ENCODE data around the gene KRT6C.
"Not testable (repeated sequence)": the region's sequence is repeated elsewhere in the genome, so short reads cannot be mapped to it uniquely, and the experiment has no call there.

KRT6C gene

DNA sequence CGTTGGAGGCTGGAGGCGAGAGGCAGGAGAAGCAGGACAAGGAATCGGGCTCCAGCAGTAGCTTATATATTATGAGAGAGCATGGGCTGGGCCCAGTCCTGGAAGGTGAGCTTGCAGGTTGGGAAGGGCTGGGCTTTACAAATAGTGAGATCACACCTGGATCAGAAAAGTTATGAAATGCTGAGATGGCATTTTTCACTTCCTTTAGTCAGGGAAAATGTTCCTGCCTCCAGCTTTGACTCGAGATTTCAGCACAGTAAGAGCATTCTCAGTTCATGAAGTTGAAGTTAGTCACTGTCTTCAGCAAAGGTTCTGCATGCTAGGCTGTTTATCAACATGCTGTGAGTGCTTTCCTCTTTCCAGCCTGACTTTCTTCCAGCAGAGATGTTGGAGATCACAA lies at the start of gene KRT6C:
KRT6C (minus strand) TSS at position 38 of the 400 bp plus-strand sequence. CDS start 68 bp downstream, outside the sequence.
- no peak for DNase-seq

DNA sequence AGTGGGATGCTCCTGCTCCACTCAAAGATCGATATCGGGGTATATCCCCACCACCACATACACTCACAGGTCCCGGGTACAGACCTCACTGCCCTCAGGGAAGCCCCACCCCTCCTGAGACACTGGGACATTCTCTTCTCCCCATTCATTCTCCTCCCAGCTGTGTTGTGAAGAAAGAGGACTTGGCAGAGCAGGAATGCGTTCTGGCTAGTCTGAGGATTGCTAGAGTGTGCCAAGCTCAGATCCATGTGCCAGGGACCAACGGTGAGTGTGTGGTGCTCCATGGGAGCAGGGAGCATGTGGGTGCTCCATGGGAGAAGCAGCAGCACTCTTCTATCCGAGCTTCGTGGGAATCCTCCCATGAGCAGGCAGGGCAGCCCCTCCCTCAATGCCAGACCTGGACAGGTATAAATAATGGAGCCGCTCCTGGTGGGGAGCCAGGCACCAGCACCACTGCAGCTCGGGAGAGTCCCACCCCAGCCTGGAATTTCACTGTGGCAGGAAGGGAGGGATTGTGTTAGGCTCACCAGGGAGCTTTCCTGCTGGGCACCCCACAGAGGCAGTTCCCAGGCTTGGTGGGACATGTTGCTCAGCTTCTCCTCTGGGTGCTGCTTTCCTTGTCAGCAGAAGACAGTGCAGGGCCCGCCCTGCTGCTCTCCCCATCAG lies 48.9 kb upstream of the KRT6C start:
- no peak for DNase-seq

DNA sequence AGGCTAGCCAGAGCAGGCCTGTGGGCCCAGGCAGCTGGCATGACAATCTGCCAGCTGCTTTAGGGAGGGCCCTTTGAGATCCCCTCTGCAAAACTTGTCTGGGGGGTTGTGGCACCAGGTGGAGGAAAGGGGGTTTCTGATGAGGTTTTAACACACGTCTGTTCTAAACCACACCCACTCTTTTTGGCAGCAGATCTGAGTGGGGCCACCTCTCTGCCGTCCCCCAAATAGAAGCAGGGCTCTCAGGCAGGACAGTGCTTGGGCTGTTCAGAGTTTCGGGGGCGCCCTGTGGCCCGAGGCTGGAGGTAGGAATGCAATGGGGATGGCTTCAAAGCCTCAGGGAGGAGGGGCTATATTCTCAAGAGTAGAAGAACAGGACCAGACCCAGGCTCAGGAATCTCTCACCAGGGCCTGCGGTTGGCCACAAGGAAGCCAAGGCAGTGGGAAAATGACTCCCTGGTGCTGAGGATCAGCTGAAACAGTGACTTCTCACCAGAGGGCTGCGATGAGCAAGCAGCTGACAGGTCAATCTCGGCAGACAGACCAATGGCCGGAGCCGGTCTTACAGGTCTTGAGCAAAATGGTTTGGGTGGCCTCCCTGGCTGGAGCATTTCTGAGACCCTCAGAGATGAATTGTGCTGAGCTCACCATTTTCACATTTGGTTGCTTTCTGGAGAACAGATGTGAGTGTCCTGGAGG lies 48.1 kb upstream of the KRT6C start:
- no peak for DNase-seq

DNA sequence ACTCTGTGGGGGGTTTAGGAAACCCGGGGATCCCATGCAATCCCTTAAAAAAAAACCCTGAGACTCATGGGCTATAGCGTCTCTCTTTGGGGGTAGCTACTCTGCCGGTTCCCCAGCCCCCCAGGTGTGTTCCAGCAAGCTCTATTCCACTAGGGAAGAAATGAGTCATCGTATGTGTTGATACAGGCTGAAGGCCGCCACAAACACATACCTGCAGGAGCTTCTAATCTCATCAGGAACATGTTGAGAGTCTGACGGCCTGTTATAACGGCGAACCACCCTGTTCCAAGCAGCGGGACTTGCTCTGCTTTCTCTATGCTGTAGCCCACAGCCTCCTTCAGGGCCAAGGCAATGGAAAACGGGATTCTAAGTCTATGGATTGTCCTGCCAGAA lies 47.6 kb upstream of the KRT6C start:
- no peak for DNase-seq

DNA sequence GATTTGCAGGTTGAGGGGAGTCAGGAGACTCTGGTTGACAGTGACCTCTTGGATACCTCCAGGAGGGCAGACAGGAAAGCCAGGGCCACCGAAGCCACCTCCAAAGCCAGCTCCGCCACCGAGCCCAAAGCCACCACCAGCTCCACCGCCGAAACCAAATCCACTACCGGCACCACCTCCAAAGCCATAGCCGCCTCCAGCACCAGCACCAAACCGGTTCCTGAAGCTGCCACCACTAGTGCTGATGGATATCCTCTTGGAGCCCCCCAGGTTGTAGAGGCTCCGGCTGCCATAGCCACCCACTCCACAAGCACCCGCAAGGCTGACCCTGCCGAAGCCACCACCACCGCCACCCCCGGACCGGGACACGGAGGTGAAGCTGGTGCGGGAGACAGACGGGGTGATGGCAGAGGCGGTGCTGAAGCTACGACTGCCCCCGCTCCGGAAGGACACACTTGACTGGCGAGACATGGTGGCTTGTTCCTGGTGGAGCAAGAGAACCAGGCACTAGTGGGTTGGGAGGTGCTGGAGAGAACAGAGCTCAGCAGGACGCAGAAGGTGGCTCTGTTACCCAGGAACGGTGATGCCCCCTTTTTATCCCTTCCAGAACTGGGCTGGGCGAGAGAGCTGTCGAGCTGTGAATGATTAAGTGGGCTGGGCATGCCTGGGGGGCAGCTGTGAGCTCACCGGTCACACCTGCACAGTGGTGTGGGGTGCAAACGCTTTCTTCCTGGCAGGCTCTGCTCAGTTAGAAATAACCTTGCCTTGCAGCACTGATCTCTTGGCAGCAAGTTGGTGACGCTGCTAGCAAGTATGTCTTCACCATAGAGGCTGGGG lies 46.4 kb upstream of the KRT6C start, which contains the start of gene KRT5:
KRT5 (minus strand) TSS at position 569 of the 837 bp plus-strand sequence; CDS start at position 471, 98 bp downstream.
- DNase-seq: no peak

DNA sequence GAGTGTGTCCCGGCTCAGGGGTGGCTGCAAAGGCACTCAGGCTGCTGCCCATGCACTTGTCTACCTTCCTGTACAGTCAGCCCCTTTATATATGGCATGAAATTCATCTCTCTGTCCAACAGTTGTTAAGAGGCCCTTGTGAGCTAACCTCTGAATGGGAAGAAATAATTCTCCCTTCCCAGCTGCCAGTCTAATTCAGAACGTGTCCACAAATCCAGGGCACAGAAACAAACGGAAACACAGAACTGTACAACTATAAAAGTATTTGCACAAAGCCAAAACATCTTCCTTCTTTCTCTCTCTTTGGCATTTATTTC lies 45.7 kb upstream of the KRT6C start:
- no peak for DNase-seq

DNA sequence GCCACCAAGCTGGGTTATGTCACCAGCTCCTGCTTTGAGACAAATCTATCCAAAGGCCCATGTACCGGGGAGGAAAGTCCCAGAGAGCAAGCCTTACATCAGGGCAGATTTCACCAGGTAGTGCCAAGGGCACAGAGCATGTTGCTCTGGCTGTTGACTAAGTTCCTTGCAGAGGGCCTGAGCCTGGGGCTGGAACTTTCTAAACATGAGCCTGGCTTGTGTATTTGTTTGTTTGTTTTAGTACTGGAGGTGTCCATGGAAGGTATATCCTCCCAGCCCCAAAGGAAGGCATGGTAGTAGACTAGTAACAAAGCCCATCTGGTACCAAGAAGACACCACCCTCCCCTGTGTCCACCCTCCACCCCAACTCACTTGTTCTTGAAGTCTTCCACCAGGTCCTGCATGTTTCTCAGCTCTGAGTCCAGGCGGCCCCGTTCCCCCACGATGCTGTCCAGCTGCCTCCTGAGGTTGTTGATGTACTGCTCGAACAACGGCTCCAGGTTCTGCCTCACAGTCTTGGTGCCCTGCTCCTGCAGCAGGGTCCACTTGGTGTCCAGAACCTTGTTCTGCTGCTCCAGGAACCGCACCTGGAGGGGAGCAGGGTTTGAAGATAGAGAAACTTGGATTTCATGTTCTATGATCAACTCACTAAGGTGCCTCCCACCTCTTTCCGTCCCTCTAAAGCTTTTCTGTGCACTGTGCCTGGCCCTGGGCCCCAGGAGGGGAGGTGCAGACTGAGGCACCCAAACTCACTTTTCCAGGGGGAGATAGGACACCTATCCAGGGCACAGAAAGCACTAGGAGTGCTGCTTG lies 45.2 kb upstream of the KRT6C start:
- DNase-seq: no peak

DNA sequence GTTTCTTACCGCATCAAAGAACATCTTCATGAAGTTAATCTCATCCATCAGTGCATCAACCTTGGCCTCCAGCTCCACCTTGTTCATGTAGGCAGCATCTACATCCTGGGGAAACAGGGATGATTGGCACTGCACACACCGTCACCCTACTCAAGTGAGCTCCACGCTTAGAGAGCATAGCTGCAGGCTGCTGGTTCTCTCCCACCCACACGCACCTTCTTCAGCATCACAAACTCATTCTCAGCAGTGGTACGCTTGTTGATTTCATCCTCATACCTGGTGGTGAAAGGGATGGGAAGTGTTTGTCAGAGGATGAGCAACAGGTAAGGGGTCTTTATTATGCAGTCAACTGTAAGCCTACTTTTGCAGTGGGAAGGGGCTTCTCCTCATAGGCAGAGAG lies 44.3 kb upstream of the KRT6C start:
- DNase-seq: no peak

DNA sequence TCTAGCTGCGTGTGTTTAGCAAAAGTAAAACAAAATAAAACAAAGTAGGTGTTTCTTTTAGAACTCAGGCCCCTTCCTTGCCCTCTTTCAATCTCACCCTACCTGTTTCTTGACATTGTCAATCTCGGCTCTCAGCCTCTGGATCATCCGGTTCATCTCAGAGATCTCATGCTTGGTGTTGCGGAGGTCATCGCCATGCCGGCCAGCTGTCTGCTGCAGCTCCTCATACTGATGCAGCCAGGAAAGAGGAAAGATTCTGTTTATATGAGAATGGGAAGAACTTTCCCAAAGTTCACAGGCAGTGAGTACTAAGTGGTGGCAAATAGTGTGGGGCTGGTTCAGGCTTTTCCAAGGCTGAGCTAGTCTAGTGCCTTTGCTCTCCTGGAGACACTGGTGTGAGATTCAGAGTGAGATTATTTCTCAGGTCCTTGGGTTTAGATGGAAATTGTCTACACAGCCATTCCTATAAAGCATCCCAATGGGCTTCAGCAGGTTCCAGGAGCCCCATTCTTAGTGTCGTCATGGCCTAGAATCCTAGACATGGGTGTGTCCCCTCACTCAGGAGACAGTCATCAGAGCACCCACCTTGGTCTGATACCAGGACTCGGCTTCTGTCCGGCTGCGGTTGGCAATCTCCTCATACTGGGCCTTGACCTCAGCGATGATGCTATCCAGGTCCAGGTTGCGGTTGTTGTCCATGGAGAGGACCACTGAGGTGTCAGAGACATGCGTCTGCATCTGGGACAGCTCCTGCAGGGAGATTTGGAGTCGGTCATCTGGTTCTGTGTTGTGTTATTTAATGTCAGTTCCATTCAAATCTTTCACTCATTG lies 43.6 kb upstream of the KRT6C start:
- DNase-seq: no peak

DNA sequence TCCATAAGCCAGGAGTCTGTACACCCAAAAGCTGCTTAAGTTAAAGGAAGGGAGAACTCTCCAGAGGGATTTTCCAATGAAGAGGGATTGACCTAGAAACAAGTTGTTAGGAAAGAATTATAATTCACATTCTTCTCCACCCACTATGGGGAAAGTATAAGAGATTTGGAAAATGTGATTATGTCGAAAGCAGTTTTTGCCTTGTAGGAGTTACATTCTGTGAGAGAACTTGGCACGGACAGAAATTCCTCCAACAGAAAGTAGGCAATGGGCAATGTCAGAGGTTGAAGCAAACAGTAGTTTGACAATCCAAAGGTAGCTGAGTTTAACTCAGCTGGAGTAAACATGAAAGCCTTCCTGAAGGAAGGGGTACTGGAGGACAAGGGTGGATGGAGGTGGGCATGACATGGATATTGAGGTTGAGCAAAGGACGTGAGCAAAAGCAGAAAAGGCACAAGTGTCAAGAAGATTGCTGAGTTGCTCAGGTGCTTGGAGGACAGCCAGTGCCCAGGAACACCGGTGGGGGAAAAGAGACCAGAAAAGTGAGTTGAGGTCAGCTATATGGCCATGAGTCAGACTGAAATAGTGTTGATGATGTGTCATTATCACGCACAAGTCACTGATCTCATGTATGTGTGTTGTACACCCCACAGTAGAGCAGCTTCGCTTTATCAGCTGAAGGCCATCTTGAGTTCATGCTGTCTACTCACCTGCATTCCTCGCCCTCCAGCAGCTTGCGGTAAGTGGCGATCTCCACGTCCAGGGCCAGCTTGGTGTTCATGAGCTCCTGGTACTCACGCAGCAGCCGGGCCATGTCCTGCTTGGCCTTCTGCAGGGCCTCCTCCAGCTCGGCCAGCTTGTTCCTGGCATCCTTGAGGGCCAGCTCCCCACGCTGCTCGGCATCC lies 42.6 kb upstream of the KRT6C start:
- DNase-seq: no peak

DNA sequence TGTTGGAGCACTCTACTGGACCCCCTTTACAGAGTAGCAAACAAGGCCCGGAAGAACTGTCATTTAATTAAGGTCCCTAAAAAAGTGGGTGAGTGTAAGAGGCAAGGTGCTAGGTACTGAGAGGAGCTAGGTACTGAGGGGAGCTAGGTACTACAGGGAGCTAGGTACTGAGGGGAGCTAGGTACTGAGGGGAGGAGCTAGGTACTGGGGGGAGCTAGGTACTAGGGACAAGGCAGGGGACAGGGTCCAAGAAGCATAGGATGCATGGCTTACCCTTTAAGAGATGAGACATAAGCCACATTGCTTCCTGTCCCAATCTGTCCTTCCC lies 41.7 kb upstream of the KRT6C start:
- no peak for DNase-seq

DNA sequence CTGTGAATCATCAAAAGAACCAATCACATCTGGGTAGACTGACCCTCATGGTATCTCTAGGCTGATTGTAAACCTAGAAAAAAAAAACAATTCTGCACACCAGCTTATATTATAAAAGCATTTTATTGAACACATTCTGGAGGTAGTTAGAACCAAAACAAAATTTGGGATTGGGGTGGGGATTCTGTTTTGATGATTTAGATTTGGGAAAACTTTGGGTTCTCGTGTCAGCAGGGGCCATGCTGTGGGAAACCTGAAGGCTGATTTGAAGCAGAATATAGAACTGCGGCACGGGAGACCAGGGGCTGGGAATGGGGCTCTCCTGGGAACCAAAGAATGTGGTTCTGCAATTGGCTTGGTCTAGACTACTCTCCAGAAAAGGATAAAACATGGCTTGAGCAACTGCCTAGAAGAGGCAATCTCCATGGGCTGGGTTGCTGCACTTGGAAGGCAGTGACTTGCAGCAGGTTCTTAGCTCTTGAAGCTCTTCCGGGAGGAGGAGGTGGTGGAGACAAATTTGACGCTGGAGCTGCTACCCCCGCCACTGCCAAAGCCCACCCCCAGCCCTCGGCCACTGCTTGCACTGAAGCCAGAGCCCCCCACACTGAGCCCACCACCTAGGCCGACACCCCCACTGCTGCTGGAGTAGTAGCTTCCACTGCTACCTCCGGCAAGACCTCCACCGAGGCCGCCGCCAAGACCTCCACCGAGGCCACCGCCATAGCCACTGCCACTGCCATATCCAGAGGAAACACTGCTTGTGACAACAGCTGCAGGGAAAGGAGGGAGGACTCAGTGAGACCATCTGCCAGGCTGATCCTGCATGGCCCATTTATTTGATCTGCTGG lies 41.1 kb upstream of the KRT6C start:
- no peak for DNase-seq

DNA sequence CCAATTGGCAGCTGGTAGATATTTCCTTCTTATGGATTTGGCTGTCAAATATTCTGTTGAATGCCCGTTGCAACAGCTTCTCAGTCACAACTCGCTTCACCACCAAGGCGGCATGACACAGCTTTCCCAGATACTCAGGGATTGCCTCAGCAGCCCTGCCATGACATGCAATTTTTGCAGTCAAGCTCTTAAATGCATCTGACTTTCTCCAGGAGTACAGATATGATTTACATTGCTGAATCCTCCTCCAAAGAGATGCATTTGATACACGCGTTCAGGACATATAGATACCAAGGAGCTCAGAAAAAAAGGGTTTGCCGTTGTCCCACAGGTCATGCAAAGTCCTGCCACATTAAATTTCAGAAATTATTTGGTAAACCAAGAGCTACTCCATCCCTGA lies 40.1 kb upstream of the KRT6C start:
- no peak for DNase-seq

DNA sequence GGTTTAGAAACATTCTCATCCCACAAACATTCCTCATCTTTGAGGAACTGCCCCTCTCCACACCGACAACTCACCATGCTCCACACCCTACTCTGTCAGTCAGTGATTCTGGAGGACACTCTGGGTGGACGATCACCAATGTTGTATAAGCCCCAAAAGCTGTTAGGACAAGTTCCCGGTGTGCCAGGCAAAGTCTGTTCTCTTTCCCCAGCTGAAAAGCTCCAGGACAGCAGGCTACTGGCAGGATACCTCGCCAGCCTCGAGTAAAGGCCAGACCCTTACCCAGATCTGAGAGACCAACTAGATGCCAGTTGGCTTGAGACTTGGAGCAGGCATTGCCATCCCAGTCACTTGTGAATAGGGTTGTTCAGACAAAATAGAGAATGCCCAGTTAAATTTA lies 34.6 kb upstream of the KRT6C start:
- no peak for DNase-seq

DNA sequence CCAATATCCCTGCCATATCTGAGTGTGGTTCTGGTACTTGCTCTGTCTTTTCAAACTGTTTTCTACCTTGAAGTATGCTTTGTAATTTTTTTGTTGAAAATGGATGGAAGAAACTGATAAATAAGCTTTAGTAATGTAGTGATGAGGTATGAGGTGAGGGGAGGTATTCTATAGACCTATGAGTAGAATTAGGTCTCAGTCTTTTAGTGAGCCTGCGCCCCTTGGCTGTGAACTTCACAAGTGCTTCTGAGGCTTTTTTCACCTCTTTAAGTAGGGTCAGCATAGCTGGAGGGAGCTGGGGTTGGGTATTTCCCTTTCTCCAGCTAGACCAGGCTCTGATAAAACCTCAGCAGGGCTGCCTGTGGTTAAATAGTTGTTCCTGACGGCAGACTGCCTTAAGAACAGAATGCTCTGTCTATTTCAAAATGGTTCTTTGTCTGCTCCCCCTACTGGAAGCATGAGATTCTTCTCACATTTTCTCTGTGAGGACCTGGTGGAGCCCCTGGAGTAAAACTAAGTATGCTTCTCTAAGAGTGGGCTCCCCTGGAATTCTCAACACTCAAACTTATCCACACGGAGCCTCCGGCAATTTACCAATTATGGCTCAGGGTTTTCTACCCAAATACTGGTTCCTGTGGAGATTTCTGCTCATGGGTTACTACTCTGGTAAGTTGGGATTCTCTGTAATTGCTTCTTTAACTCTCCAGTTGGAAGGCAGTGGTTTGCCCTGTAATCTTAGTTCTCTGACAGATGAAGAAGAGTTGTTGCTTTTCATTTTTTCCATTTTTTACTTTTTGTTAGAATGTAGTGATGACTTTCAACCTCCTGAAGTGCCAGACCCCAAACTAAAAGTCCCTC lies 33.5 kb upstream of the KRT6C start:
- DNase-seq: peak; percentile 25

DNA sequence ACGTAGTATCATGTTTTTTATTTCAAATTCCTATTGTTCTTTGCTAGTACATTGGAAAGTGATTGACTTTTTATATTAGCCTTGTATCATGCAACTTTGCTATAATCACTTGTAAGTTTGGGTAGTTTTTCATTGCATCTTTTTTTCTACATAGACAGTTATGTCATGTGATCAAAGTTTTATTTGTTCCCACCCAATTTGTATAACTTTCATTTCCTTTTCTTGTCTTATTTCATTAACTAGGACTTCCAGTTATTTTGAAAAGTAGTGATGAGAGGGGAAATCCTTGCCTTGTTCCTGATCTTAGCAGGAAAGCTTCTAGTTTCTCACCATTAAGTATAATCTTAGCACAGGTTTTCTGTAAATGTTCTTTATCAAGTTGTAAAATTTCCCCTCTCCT lies 29.3 kb upstream of the KRT6C start:
- no peak for DNase-seq

DNA sequence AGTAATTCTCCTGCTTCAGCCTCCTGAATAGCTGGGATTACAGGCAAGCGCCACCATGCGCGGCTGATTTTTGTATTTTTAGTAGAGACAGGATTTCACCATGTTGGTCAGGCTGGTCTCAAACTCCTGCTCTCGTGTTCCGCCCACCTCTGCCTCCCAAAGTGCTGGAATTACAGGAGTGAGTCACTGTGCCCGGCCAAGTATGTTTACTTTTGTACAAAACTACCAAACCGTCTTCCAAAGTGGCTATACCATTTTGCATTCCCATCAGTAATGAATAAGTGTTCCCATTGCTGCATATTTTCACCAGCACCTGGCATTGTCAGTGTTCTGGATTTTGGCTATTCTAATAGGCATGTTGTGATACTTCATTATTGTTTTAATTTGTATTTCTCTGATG lies 27.9 kb upstream of the KRT6C start:
- no peak for DNase-seq

DNA sequence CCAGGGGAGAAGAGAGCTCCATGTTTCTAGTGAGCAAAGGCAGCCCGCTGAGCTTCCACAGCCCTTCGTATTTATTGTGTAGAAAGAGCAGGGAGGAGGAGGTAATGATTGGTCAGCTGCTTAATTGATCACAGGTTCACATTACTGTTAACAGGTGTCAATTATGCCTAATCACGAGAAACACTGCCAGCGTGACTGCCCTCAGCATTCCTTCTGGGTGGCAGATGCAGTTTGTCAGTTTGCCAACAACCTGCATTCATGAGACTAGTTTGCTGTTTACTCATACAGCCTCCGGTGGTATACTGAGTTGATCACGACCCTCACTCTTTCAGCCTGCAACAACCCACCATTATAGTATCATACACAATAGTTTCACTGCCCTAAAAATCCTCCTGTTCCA lies 27.0 kb upstream of the KRT6C start:
- not testable (repeated sequence) for DNase-seq

All from CD4-positive, alpha-beta T cell treated with Interleukin-4 for 4 hours (primary cell).